HepG2 (cell line): Measurements from ENCODE around the gene GMPPB. TPM values are rescaled to one million over a fixed set of nuclear protein-coding genes. Genes with fewer than 3 reads are reported as not detected.

Experiments used
- FOXJ3 ChIP-seq: sonication (generic); formaldehyde crosslinking; IDR thresholded peaks from 2 replicates; pipeline ENCODE4 v1.4.0; 2020; ENCODE audit warnings: missing genetic modification reagents, mild to moderate bottlenecking, borderline replicate concordance
- GZF1 ChIP-seq: sonication (generic); formaldehyde crosslinking; IDR thresholded peaks from 2 replicates; pipeline ENCODE4 v1.5.1; 2020; ENCODE audit warnings: mild to moderate bottlenecking, missing genetic modification reagents
- IRF2 ChIP-seq: IDR thresholded peaks from 2 replicates; pipeline ENCODE4 v1.6.1; 2018; ENCODE audit warnings: missing genetic modification reagents, missing compliant biosample characterization
- KAT8 ChIP-seq: IDR thresholded peaks from 2 replicates; pipeline ENCODE4 v1.6.1; 2016; ENCODE audit warnings: missing genetic modification reagents, missing compliant biosample characterization
- NAIF1 ChIP-seq: sonication (generic); formaldehyde crosslinking; IDR thresholded peaks from 2 replicates; pipeline ENCODE4 v1.5.0; 2020; ENCODE audit warnings: mild to moderate bottlenecking, missing genetic modification reagents, borderline replicate concordance
- NRL ChIP-seq: sonication (generic); formaldehyde crosslinking; IDR thresholded peaks from 2 replicates; pipeline ENCODE4 v1.5.0; 2020; ENCODE audit warnings: missing genetic modification reagents, mild to moderate bottlenecking, moderate library complexity, borderline replicate concordance
- PHF8 ChIP-seq: sonication (generic); formaldehyde crosslinking; IDR thresholded peaks from 2 replicates; pipeline ENCODE4 v1.5.0; 2020; ENCODE audit warnings: missing genetic modification reagents
- SAP130 ChIP-seq: IDR thresholded peaks from 2 replicates; pipeline ENCODE4 v1.6.1; 2016; ENCODE audit warnings: low read depth
- TBP ChIP-seq: sonication (generic); formaldehyde crosslinking; IDR thresholded peaks from 2 replicates; pipeline ENCODE4 v1.5.0; 2020; ENCODE audit warnings: missing genetic modification reagents
- ZFP36L1 ChIP-seq: sonication (generic); formaldehyde crosslinking; IDR thresholded peaks from 2 replicates; pipeline ENCODE4 v1.8.0; 2022; ENCODE audit warnings: mild to moderate bottlenecking, missing genetic modification reagents, moderate library complexity
- ZNF235 ChIP-seq: sonication (generic); formaldehyde crosslinking; IDR thresholded peaks from 2 replicates; pipeline ENCODE4 v1.8.1; 2023; ENCODE audit warnings: mild to moderate bottlenecking, missing genetic modification reagents, borderline replicate concordance
- ZNF556 ChIP-seq: sonication (generic); formaldehyde crosslinking; IDR thresholded peaks from 2 replicates; pipeline ENCODE4 v1.4.0; 2020; ENCODE audit warnings: mild to moderate bottlenecking, missing genetic modification reagents, borderline replicate concordance
- ZNF616 ChIP-seq: sonication (generic); formaldehyde crosslinking; IDR thresholded peaks from 2 replicates; pipeline ENCODE4 v1.5.0; 2020; ENCODE audit warnings: low read depth, mild to moderate bottlenecking, missing genetic modification reagents
- ZNF816 ChIP-seq: sonication (generic); formaldehyde crosslinking; IDR thresholded peaks from 2 replicates; pipeline ENCODE4 v1.8.0; 2022; ENCODE audit warnings: missing genetic modification reagents, mild to moderate bottlenecking, borderline replicate concordance
- polyA plus RNA-seq, 8 experiments: library from polyadenylated mRNA; depleted of rRNA in 3 of 8; stranded (reverse) in 7 of 8; unstranded in 1 of 8; fragments of >200 nt; fragmentation: Illumina TruSeq in 4 of 8; extraction: Trizol in 4 of 8; gene quantifications; 2 replicates each; pipeline versions ENCODE4 v1.2.1 to v1.2.3, GENCODE V29; 2011 to 2016; ENCODE audit warnings: low read depth in 4 of 8, missing spikeins in 1 of 8, mixed read lengths in 1 of 8; ENCODE audit not compliant: insufficient read depth in 1 of 8
- total RNA-seq, 5 experiments: library from RNA; depleted of rRNA; stranded (reverse); fragments of >200 nt; fragmentation: Illumina TruSeq; extraction: Trizol; gene quantifications; 2 replicates each; pipeline ENCODE4 v1.2.3, GENCODE V29; 2016; ENCODE audit warnings: low read depth in 1 of 5
- TF ChIP-seq, protein P1 (sequence below): sonication (generic); formaldehyde crosslinking; IDR thresholded peaks from 2 replicates; pipeline ENCODE4 v1.4.0; 2020; ENCODE audit warnings: missing genetic modification reagents
- TF ChIP-seq, protein P2 (sequence below): sonication (generic); formaldehyde crosslinking; IDR thresholded peaks from 2 replicates; pipeline ENCODE4 v1.5.1; 2020; ENCODE audit warnings: missing genetic modification reagents, mild to moderate bottlenecking, borderline replicate concordance
- TF ChIP-seq, protein P3 (sequence below): sonication (generic); formaldehyde crosslinking; IDR thresholded peaks from 2 replicates; pipeline ENCODE4 v1.8.0; 2022; ENCODE audit warnings: mild to moderate bottlenecking, missing genetic modification reagents; ENCODE audit not compliant: insufficient replicate concordance
- TF ChIP-seq, protein P4 (sequence below): sonication (generic); formaldehyde crosslinking; conservative IDR thresholded peaks from 2 replicates; pipeline ENCODE4 v1.4.0; 2020; ENCODE audit warnings: missing genetic modification reagents
- TF ChIP-seq, protein P5 (sequence below): IDR thresholded peaks from 2 replicates; pipeline ENCODE4 v1.6.1; 2016; ENCODE audit warnings: mild to moderate bottlenecking
- TF ChIP-seq, protein P6 (sequence below): sonication (generic); formaldehyde crosslinking; IDR thresholded peaks from 2 replicates; pipeline ENCODE4 v1.5.0; 2020; ENCODE audit warnings: mild to moderate bottlenecking, missing genetic modification reagents

GMPPB gene
- total and polyA plus RNA-seq, 2 of the 13 experiments (the other 11 are each of a cell fraction or from before 2014, with no cell fraction given): 6.5 to 23.1 TPM

DNA sequence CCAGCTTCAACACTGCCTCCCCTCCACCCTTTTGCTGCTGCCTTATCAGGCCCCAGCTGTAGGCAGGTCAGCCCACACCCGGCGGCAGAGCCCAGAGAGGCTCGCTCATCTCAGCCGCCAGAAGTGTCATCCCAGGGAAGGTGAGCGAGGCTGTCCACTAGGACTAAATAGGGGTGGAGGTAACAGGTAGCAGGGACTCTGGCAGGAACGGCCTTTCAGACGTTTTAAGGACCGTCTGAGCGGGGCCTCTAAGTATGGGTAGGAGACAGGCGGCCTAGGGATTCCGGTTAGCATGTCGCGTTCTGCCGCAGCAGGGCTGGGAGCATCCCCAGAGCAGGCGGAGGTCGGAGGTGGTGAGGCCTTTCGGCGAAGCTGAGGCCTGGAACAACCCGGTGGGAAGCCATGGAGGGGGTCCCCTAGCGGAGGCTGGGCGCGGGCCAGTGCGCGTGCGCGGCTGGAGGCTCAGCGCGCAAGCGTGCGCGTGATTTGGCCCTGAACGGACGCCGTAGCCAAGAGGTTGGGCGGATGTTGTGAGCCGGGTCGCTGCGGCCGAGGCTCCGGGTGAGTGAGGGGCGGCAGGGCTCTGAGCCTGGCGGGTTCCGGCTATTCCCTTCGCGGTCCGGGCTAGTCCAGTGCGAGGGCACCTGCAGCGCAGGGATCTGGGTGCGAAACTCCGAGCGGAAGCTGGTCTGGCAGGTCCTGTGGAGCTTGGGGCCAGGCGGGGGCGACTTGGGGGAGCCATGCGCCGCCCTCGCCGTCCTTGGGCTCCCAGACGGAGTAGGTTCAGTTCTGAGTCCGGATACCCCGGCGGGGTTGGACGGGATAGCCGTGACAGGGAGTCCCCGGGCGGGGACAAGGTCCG is 34.5 kb downstream of the GMPPB start, which contains the start of the genes MST1 and RNF123 (continued):
- TF ChIP-seq, protein P1, sequence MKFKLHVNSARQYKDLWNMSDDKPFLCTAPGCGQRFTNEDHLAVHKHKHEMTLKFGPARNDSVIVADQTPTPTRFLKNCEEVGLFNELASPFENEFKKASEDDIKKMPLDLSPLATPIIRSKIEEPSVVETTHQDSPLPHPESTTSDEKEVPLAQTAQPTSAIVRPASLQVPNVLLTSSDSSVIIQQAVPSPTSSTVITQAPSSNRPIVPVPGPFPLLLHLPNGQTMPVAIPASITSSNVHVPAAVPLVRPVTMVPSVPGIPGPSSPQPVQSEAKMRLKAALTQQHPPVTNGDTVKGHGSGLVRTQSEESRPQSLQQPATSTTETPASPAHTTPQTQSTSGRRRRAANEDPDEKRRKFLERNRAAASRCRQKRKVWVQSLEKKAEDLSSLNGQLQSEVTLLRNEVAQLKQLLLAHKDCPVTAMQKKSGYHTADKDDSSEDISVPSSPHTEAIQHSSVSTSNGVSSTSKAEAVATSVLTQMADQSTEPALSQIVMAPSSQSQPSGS: peak; percentile 52; the same call in 1 of the 2 replicates
- peak; percentile 56; the same call in 1 of the 2 replicates for TF ChIP-seq IRF2 (CRISPR knock-in tag)
- peak; percentile 90 for TF ChIP-seq ZNF556
- TF ChIP-seq ZNF816 (CRISPR knock-in tag): 0 out of 2 replicates have a peak, but pooled peaks have one; percentile 57
- TF ChIP-seq, protein P2, sequence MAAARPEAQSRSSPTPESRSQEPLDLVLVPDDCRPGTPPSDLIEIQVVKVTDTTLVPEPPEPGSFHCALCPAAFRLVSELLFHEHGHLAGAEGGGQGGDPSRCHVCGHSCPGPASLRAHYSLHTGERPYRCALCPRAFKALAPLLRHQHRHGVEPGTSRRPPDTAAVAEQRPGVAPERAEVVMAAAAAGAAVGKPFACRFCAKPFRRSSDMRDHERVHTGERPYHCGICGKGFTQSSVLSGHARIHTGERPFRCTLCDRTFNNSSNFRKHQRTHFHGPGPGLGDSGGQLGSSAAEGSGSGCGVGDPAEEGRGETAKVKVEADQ (CRISPR knock-in tag): no peak
- TF ChIP-seq, protein P3, sequence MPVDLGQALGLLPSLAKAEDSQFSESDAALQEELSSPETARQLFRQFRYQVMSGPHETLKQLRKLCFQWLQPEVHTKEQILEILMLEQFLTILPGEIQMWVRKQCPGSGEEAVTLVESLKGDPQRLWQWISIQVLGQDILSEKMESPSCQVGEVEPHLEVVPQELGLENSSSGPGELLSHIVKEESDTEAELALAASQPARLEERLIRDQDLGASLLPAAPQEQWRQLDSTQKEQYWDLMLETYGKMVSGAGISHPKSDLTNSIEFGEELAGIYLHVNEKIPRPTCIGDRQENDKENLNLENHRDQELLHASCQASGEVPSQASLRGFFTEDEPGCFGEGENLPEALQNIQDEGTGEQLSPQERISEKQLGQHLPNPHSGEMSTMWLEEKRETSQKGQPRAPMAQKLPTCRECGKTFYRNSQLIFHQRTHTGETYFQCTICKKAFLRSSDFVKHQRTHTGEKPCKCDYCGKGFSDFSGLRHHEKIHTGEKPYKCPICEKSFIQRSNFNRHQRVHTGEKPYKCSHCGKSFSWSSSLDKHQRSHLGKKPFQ: no peak
- TF ChIP-seq, protein P4, sequence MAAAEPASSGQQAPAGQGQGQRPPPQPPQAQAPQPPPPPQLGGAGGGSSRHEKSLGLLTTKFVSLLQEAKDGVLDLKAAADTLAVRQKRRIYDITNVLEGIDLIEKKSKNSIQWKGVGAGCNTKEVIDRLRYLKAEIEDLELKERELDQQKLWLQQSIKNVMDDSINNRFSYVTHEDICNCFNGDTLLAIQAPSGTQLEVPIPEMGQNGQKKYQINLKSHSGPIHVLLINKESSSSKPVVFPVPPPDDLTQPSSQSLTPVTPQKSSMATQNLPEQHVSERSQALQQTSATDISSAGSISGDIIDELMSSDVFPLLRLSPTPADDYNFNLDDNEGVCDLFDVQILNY: no peak
- TF ChIP-seq PHF8 (CRISPR knock-in tag): peak; percentile 71; the same call in 1 of the 2 replicates
- TF ChIP-seq, protein P5, sequence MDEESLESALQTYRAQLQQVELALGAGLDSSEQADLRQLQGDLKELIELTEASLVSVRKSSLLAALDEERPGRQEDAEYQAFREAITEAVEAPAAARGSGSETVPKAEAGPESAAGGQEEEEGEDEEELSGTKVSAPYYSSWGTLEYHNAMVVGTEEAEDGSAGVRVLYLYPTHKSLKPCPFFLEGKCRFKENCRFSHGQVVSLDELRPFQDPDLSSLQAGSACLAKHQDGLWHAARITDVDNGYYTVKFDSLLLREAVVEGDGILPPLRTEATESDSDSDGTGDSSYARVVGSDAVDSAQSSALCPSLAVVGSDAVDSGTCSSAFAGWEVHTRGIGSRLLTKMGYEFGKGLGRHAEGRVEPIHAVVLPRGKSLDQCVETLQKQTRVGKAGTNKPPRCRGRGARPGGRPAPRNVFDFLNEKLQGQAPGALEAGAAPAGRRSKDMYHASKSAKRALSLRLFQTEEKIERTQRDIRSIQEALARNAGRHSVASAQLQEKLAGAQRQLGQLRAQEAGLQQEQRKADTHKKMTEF (CRISPR knock-in tag): peak; percentile 60; the same call in 1 of the 2 replicates
- peak; percentile 92 for TF ChIP-seq KAT8 (CRISPR knock-in tag)
- TF ChIP-seq NRL (CRISPR knock-in tag): no peak; the same call in 1 of the 2 replicates
- no peak for TF ChIP-seq GZF1 (CRISPR knock-in tag)
- no peak for TF ChIP-seq TBP
- no peak for TF ChIP-seq NAIF1 (CRISPR knock-in tag)
- TF ChIP-seq SAP130 (CRISPR knock-in tag): peak; percentile 96
- 0 out of 2 replicates have a peak, but pooled peaks have one; percentile 40 for TF ChIP-seq FOXJ3 (CRISPR knock-in tag)
- TF ChIP-seq ZNF616: peak; percentile 55; the same call in 1 of the 2 replicates
- TF ChIP-seq, protein P6, sequence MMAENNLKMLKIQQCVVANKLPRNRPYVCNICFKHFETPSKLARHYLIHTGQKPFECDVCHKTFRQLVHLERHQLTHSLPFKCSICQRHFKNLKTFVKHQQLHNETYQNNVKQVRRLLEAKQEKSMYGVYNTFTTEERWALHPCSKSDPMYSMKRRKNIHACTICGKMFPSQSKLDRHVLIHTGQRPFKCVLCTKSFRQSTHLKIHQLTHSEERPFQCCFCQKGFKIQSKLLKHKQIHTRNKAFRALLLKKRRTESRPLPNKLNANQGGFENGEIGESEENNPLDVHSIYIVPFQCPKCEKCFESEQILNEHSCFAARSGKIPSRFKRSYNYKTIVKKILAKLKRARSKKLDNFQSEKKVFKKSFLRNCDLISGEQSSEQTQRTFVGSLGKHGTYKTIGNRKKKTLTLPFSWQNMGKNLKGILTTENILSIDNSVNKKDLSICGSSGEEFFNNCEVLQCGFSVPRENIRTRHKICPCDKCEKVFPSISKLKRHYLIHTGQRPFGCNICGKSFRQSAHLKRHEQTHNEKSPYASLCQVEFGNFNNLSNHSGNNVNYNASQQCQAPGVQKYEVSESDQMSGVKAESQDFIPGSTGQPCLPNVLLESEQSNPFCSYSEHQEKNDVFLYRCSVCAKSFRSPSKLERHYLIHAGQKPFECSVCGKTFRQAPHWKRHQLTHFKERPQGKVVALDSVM (CRISPR knock-in tag): peak; percentile 70; the same call in 1 of the 2 replicates
- TF ChIP-seq ZNF235: no peak
- no peak for TF ChIP-seq ZFP36L1 (CRISPR knock-in tag)
